CD14-positive monocyte (primary cell): Measurements from ENCODE around the gene ATG13. TPM values are rescaled to one million over a fixed set of nuclear protein-coding genes. Genes with fewer than 3 reads are reported as not detected.

Source experiments
- DNase-seq, 3 donors: peaks; one replicate each; pipeline ENCODE4 v3.0.0-alpha.2; 2011 to 2022
- H2AFZ ChIP-seq: 2 replicates; pipeline ENCODE4 v1.6.0; 2012; ENCODE audit warnings: mild to moderate bottlenecking, low read depth, low read length, inconsistent platforms; ENCODE audit not compliant: insufficient read depth, poor library complexity, severe bottlenecking
- H3K27ac ChIP-seq, 2 donors: 1 replicate in 1 of 2; 2 replicates in 1 of 2; pipeline ENCODE4 v1.5.1; 2012 to 2013; ENCODE audit warnings: low read length in 2 of 2, control low read depth in 1 of 2, inconsistent platforms in 1 of 2, low read depth in 1 of 2, mild to moderate bottlenecking in 1 of 2
- H3K27me3 ChIP-seq, 2 donors: one replicate each; pipeline versions ENCODE4 v1.6.0 to v1.6.1; 2011 to 2013; ENCODE audit warnings: low read length in 2 of 2; ENCODE audit not compliant: control insufficient read depth in 2 of 2, insufficient read depth in 2 of 2
- H3K36me3 ChIP-seq, 2 donors: replicated peaks in 1 of 2; 1 replicate in 1 of 2; 2 replicates in 1 of 2; pipeline versions ENCODE4 v1.5.1 to v1.6.1; 2012 to 2013; ENCODE audit warnings: low read length in 2 of 2, control low read depth in 1 of 2, inconsistent platforms in 1 of 2, mild to moderate bottlenecking in 1 of 2; ENCODE audit not compliant: insufficient read depth in 2 of 2, control insufficient read depth in 1 of 2
- H3K4me1 ChIP-seq, 2 donors: 1 replicate in 1 of 2; 2 replicates in 1 of 2; pipeline versions ENCODE4 v1.5.1 to v1.6.1; 2012 to 2013; ENCODE audit warnings: low read length in 2 of 2, control low read depth in 1 of 2, inconsistent platforms in 1 of 2, mild to moderate bottlenecking in 1 of 2, moderate library complexity in 1 of 2; ENCODE audit not compliant: insufficient read depth in 2 of 2, control insufficient read depth in 1 of 2
- H3K4me2 ChIP-seq: replicated peaks from 2 replicates; pipeline ENCODE3; 2012; ENCODE audit warnings: low read length, moderate library complexity, mild to moderate bottlenecking; ENCODE audit not compliant: poor library complexity, severe bottlenecking; ENCODE audit errors: extremely low read depth
- H3K4me3 ChIP-seq, 3 experiments: fragments of 200-600 bp in 1 of 3; sonication (generic) in 1 of 3; replicated peaks in 1 of 3; 1 replicate in 2 of 3; 2 replicates in 1 of 3; pipeline ENCODE4 v1.5.1; 2011 to 2013; ENCODE audit warnings: low read length in 3 of 3, mild to moderate bottlenecking in 3 of 3, control low read depth in 2 of 3, low read depth in 2 of 3, inconsistent platforms in 1 of 3, moderate library complexity in 1 of 3
- H3K79me2 ChIP-seq: 2 replicates; pipeline ENCODE4 v1.6.0; 2012; ENCODE audit warnings: mild to moderate bottlenecking, control low read depth, inconsistent platforms, low read length, moderate library complexity; ENCODE audit not compliant: insufficient read depth
- H3K9ac ChIP-seq: 2 replicates; pipeline ENCODE4 v1.6.0; 2017; ENCODE audit warnings: low read length, mild to moderate bottlenecking; ENCODE audit not compliant: insufficient read depth, poor library complexity, severe bottlenecking
- H3K9me3 ChIP-seq, 2 donors: replicated peaks in 1 of 2; 1 replicate in 1 of 2; 2 replicates in 1 of 2; pipeline versions ENCODE4 v1.5.1 to v1.6.1; 2012 to 2013; ENCODE audit warnings: low read length in 2 of 2, control low read depth in 1 of 2; ENCODE audit not compliant: control insufficient read depth in 1 of 2, insufficient read depth in 1 of 2
- H4K20me1 ChIP-seq: 2 replicates; pipeline ENCODE4 v1.6.0; 2012; ENCODE audit warnings: mild to moderate bottlenecking, low read length, control low read depth, moderate library complexity; ENCODE audit not compliant: insufficient read depth
- H3K27ac Mint-ChIP-seq, 7 donors: one replicate each; pipeline ENCODE4 v1.8.0; 2020; ENCODE audit warnings: mild to moderate bottlenecking in 7 of 7, mixed read lengths in 7 of 7, moderate library complexity in 6 of 7, inconsistent platforms in 2 of 7
- H3K27me3 Mint-ChIP-seq, 3 donors: one replicate each; pipeline ENCODE4 v1.8.0; 2021 to 2022; ENCODE audit warnings: low read depth in 3 of 3, mild to moderate bottlenecking in 3 of 3, mixed read lengths in 3 of 3, moderate library complexity in 3 of 3, inconsistent platforms in 1 of 3
- H3K36me3 Mint-ChIP-seq, 2 donors: one replicate each; pipeline ENCODE4 v1.8.0; 2020; ENCODE audit warnings: mixed read lengths in 2 of 2, inconsistent platforms in 1 of 2, mild to moderate bottlenecking in 1 of 2
- H3K4me1 Mint-ChIP-seq: one replicate; pipeline ENCODE4 v1.8.0; 2020; ENCODE audit warnings: mild to moderate bottlenecking, mixed read lengths
- H3K4me3 Mint-ChIP-seq, 2 donors: one replicate each; pipeline ENCODE4 v1.8.0; 2020; ENCODE audit warnings: mild to moderate bottlenecking in 2 of 2, mixed read lengths in 2 of 2, moderate library complexity in 1 of 2
- H3K9me3 Mint-ChIP-seq, 7 donors: one replicate each; pipeline ENCODE4 v1.8.0; 2020 to 2022; ENCODE audit warnings: mixed read lengths in 7 of 7, mild to moderate bottlenecking in 6 of 7, moderate library complexity in 6 of 7, inconsistent platforms in 2 of 7
- WGBS: methylation state at CpG from one replicate; pipeline ENCODE4 v1.1.5; 2013; ENCODE audit warnings: missing lambda C conversion rate; ENCODE audit not compliant: insufficient coverage; 5-methylcytosine and 5-hydroxymethylcytosine counted together
- intact Hi-C, 2 donors: fragments of 100-400 bp; cut with micrococcal nuclease; formaldehyde crosslinking; loops; one replicate each; pipeline versions ENCODE4 v1.15.0 to v1.15.1; 2023
- polyA plus RNA-seq, 3 donors: library from polyadenylated mRNA; depleted of rRNA in 1 of 3; unstranded in 2 of 3; stranded (reverse) in 1 of 3; fragments of 300-500 nt in 2 of 3; fragments of >200 nt in 1 of 3; fragmentation: Illumina TruSeq in 2 of 3; gene quantifications; 1 replicate in 2 of 3; 2 replicates in 1 of 3; pipeline ENCODE4 v1.2.3, GENCODE V29; 2012 to 2021
- TF ChIP-seq, protein P1 (sequence below): fragments of 200-600 bp; IDR thresholded peaks from one replicate; pipeline ENCODE4 v1.8.0; 2022; ENCODE audit warnings: antibody characterized with exemption, mild to moderate bottlenecking

The ATG13 gene
- polyA plus RNA-seq, 3 donors, result 33.7 to 55.5 (median 51.2) TPM

DNA sequence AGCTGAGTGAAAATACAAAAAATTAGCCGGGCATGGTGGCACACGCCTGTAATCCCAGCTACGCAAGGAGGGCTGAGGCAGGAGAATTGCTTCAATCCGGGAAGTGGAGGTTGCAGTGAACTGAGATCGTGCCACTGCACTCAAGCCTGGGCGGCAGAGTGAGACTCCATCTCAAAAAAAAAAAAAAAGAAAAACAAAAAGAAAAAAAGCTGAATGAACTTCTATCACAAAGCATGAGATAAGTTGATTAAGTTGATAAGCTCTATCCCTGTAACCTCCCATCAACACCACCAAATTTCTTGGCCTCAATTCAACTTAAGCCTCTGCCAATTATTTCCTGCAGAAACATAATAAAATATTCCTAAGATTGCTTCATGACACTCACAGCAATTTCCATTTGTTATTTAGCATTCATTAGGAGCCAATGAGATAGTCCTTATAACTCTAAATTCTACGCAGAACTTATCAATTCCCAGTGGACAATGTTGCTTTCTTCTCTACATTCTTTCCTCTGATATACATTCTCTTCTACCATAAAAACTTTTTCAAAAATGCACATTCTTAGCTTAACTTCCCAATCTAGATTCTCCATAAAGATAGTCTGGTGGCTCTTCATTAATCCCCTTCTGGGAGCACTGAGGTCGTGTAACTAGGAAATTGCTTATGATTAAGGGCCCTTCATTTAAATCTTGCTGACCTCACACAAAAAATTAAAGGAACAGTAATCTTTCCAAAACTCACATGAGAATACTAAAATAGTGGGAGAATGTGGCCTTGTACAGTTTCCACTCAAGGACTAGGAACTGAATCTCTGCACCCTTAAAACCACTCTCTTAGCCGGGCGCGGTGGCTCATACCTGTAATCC lies 26.4 kb upstream of the ATG13 start:
- Mint-ChIP-seq H3K4me1 (peaks cover 43% of the 10 kb centered on the region), H3K27me3 (no peaks in the 10 kb centered on the region), H3K9me3 (peaks cover 0 to under 1% (median 0%) of the 10 kb centered on the region in 7 donors), H3K4me3 (peak overlapping the region in 1 of 2 donors; percentile 18), H3K27ac (peak overlapping the region in 4 of 7 donors; percentile 4 to 41 (median 34)), H3K36me3 (peaks cover 2 to 16% of the 10 kb centered on the region in 2 donors)
- intact Hi-C loops, result no loop called here
- no peak overlapping the region for H3K27ac ChIP-seq
- no peak overlapping the region for H3K4me3 ChIP-seq
- H3K4me1 ChIP-seq, result peaks cover 17 to 29% of the 10 kb centered on the region in 2 donors
- no peak overlapping the region for H3K9ac ChIP-seq
- H3K27me3 ChIP-seq, result no peaks in the 10 kb centered on the region
- no peak for DNase-seq
- no peak overlapping the region for H3K4me2 ChIP-seq
- H2AFZ ChIP-seq, result no peak overlapping the region
- peaks cover 51% of the 10 kb centered on the region for H4K20me1 ChIP-seq
- H3K36me3 ChIP-seq, result peaks cover 0 to 10% of the 10 kb centered on the region in 2 donors
- 95% methylated on average over 4 of the region's 11 CpGs for WGBS
- H3K9me3 ChIP-seq, result no peaks in the 10 kb centered on the region
- TF ChIP-seq, protein P1, sequence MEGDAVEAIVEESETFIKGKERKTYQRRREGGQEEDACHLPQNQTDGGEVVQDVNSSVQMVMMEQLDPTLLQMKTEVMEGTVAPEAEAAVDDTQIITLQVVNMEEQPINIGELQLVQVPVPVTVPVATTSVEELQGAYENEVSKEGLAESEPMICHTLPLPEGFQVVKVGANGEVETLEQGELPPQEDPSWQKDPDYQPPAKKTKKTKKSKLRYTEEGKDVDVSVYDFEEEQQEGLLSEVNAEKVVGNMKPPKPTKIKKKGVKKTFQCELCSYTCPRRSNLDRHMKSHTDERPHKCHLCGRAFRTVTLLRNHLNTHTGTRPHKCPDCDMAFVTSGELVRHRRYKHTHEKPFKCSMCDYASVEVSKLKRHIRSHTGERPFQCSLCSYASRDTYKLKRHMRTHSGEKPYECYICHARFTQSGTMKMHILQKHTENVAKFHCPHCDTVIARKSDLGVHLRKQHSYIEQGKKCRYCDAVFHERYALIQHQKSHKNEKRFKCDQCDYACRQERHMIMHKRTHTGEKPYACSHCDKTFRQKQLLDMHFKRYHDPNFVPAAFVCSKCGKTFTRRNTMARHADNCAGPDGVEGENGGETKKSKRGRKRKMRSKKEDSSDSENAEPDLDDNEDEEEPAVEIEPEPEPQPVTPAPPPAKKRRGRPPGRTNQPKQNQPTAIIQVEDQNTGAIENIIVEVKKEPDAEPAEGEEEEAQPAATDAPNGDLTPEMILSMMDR, result no peak
- peaks cover 76% of the 10 kb centered on the region for H3K79me2 ChIP-seq

DNA sequence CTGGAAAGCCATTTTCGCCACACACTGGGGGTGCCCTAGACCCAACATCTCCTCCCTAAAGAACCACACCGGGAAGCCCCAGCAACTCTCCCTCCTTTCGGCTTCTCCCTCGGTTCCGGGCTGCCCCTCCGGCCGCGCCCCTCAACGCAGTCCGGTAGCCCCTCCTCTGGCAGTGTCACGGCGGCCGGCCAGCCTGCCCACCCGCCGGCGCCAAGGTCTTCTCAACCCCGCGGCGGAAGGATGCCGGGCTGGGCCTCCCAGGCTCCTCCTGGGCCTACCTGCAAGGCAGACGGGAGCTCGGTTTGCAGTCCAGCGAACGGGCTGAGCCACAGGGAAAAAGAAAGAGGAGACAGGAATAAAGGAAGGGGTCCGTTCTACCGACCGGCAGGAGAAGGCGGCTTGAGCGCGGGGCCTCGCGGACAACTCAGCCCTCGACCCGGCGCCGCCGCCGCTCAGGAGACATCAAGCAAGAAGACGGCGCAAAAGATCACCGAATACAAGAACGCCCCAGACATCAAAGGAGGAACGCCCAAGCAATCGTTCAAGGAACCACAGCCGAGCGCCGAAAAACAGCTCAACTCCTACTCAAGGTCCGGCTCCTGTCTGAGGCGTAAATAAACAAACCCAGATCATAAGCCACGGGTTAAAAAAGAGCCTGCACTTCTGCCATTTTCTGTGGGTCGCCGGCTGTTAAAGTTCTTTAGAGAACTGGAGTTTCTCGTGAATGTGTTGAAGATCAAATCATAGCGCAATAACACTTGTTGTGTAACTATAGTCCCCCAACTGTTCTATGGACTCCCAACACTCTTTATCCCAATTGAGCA lies 23.6 kb upstream of the ATG13 start, which contains the start of gene AMBRA1:
Gene AMBRA1 (minus strand): TSS at position 474 of the 824 bp plus-strand sequence. CDS start 45,643 bp downstream, outside the sequence.
- under 1% methylated on average over 47 of the region's 54 CpGs for WGBS
- H3K4me3 ChIP-seq, result peak within 1 kb of the TSS; percentile 75 to 91 (median 83)
- TF ChIP-seq, protein P1, result no peak
- peak within 1 kb of the TSS; percentile 57 to 88 for H3K27ac ChIP-seq
- Mint-ChIP-seq H3K4me1 (peaks cover 41% of the 10 kb centered on the region), H3K36me3 (peaks cover 0 to 3% of the 10 kb centered on the region in 2 donors), H3K4me3 (peak within 1 kb of the TSS; percentile 94 to 99), H3K27me3 (peaks cover 0 to 3% (median 0%) of the 10 kb centered on the region in 3 donors), H3K9me3 (peaks cover 0 to 2% (median 0%) of the 10 kb centered on the region in 7 donors), H3K27ac (peak within 1 kb of the TSS; percentile 84 to 96 (median 90))
- peak within 1 kb of the TSS; percentile 97 for H2AFZ ChIP-seq
- no peaks in the 10 kb centered on the region for H3K27me3 ChIP-seq
- peak within 1 kb of the TSS; percentile 88 for H3K4me2 ChIP-seq
- H3K9ac ChIP-seq, result peak within 1 kb of the TSS; percentile 87
- H3K4me1 ChIP-seq, result peaks cover 17 to 29% of the 10 kb centered on the region in 2 donors
- no peaks in the 10 kb centered on the region for H3K36me3 ChIP-seq
- no peaks in the 10 kb centered on the region for H3K9me3 ChIP-seq
- peaks cover 34% of the 10 kb centered on the region for H4K20me1 ChIP-seq
- intact Hi-C loops, result no loop called here
- peak; percentile 79 to 81 (median 80) for DNase-seq
- peaks cover 51% of the 10 kb centered on the region for H3K79me2 ChIP-seq
